22Rv1 (cell line): ENCODE data around the gene TMEM87B.

ENCODE experiments used
- H3K27ac ChIP-seq: fragments of 450-650 bp; 2 replicates; pipeline ENCODE4 v1.5.1; 2017
- CTCF ChIP-seq: fragments of 450-650 bp; IDR thresholded peaks from 2 replicates; pipeline ENCODE4 v1.5.1; 2017; ENCODE audit warnings: mild to moderate bottlenecking
- ZFX ChIP-seq: fragments of 450-650 bp; IDR thresholded peaks from 2 replicates; pipeline ENCODE4 v1.6.1; 2017; ENCODE audit warnings: antibody characterized with exemption, borderline replicate concordance

TMEM87B gene

GRCh38 chr2:112147382-112148168 lies 92.5 kb downstream of the TMEM87B start:
- TF ChIP-seq CTCF: no peak
- TF ChIP-seq ZFX: no peak
- no peak overlapping the region for H3K27ac ChIP-seq

GRCh38 chr2:112148477-112148876 lies 93.4 kb downstream of the TMEM87B start:
- TF ChIP-seq CTCF (no peak), ZFX (no peak)

GRCh38 chr2:112149194-112149593 lies 94.1 kb downstream of the TMEM87B start:
- TF ChIP-seq ZFX: no peak
- TF ChIP-seq CTCF: no peak

More at GRCh38 chr2:112148477-112148876, 93.4 kb downstream of the TMEM87B start:
- no peak overlapping the region for H3K27ac ChIP-seq

GRCh38 chr2:112149866-112150435 lies 94.9 kb downstream of the TMEM87B start:
- no peak overlapping the region for H3K27ac ChIP-seq
- TF ChIP-seq ZFX (no peak), CTCF (no peak)

More at GRCh38 chr2:112149194-112149593, 94.1 kb downstream of the TMEM87B start:
- no peak overlapping the region for H3K27ac ChIP-seq

GRCh38 chr2:112150447-112150846 lies 95.4 kb downstream of the TMEM87B start:
- H3K27ac ChIP-seq: no peak overlapping the region
- TF ChIP-seq CTCF: no peak
- no peak for TF ChIP-seq ZFX

GRCh38 chr2:112150851-112151250 lies 95.8 kb downstream of the TMEM87B start:
- TF ChIP-seq CTCF (no peak), ZFX (no peak)
- H3K27ac ChIP-seq: no peak overlapping the region

GRCh38 chr2:112151271-112151670 lies 96.2 kb downstream of the TMEM87B start:
- no peak for TF ChIP-seq ZFX
- TF ChIP-seq CTCF: no peak
- no peak overlapping the region for H3K27ac ChIP-seq
